GM23338 (cell line): ENCODE data around the gene GAL3ST2. TPM values are rescaled to one million over a fixed set of nuclear protein-coding genes. Genes with fewer than 3 reads are reported as not detected.

Experiments used
- ATAC-seq: fragments of 200-7000 bp; cut with Tn5 transposase; 3 replicates; pipeline ENCODE4 v1.9.1; 2020
- DNase-seq: peaks from one replicate; pipeline ENCODE4 v3.0.0-alpha.2; 2015; ENCODE audit warnings: low spot score
- H2AFZ ChIP-seq: fragments of 200-600 bp; sonication (generic); 2 replicates; pipeline ENCODE4 v1.8.0; 2016; ENCODE audit warnings: antibody characterized with exemption, mild to moderate bottlenecking, moderate library complexity
- H3F3A ChIP-seq: fragments of 200-600 bp; sonication (generic); replicated peaks from 2 replicates; pipeline ENCODE4 v1.8.0; 2017; ENCODE audit warnings: antibody characterized with exemption, mixed run types, low read depth
- H3K27ac ChIP-seq: fragments of 200-600 bp; sonication (generic); 2 replicates; pipeline ENCODE4 v1.6.1; 2016; ENCODE audit warnings: low read depth
- H3K27me3 ChIP-seq: fragments of 200-600 bp; sonication (generic); 2 replicates; pipeline ENCODE4 v1.8.0; 2016; ENCODE audit warnings: mild to moderate bottlenecking, mixed run types, moderate library complexity; ENCODE audit not compliant: insufficient read depth
- H3K36me3 ChIP-seq: fragments of 200-600 bp; sonication (generic); 2 replicates; pipeline ENCODE4 v1.8.0; 2016; ENCODE audit warnings: mild to moderate bottlenecking; ENCODE audit not compliant: insufficient read depth
- H3K4me1 ChIP-seq: fragments of 200-600 bp; sonication (generic); 2 replicates; pipeline ENCODE4 v1.8.0; 2016; ENCODE audit warnings: mild to moderate bottlenecking, moderate library complexity; ENCODE audit not compliant: insufficient read depth
- H3K4me2 ChIP-seq: fragments of 200-600 bp; sonication (generic); 2 replicates; pipeline ENCODE4 v1.7.1; 2017; ENCODE audit warnings: mixed run types
- H3K4me3 ChIP-seq: fragments of 200-600 bp; sonication (generic); 2 replicates; pipeline ENCODE4 v1.6.1; 2016; ENCODE audit warnings: mixed run types
- H3K79me2 ChIP-seq: fragments of 200-600 bp; sonication (generic); replicated peaks from 2 replicates; pipeline ENCODE4 v1.8.0; 2017; ENCODE audit warnings: mild to moderate bottlenecking; ENCODE audit not compliant: insufficient read depth
- H3K9me2 ChIP-seq: fragments of 200-600 bp; sonication (generic); 2 replicates; pipeline ENCODE4 v1.8.0; 2017; ENCODE audit not compliant: insufficient read depth
- H4K20me1 ChIP-seq: fragments of 200-600 bp; sonication (generic); replicated peaks from 2 replicates; pipeline ENCODE4 v1.8.0; 2017; ENCODE audit warnings: mild to moderate bottlenecking; ENCODE audit not compliant: insufficient read depth
- H3K27ac Mint-ChIP-seq: 2 replicates; pipeline ENCODE4 v1.8.0; 2020; ENCODE audit warnings: inconsistent platforms, mild to moderate bottlenecking, moderate library complexity, mixed read lengths
- H3K27me3 Mint-ChIP-seq: 3 replicates; pipeline ENCODE4 v1.8.0; 2022; ENCODE audit warnings: low read depth, mild to moderate bottlenecking, moderate library complexity, mixed read lengths, inconsistent platforms; ENCODE audit not compliant: insufficient read depth, poor library complexity
- H3K36me3 Mint-ChIP-seq: 3 replicates; pipeline ENCODE4 v1.8.0; 2021; ENCODE audit warnings: low read depth, mild to moderate bottlenecking, inconsistent platforms, moderate library complexity, mixed read lengths
- H3K4me1 Mint-ChIP-seq: 3 replicates; pipeline ENCODE4 v1.8.0; 2020; ENCODE audit warnings: mild to moderate bottlenecking, inconsistent platforms, mixed read lengths
- H3K4me3 Mint-ChIP-seq: 3 replicates; pipeline ENCODE4 v1.8.0; 2021; ENCODE audit warnings: moderate library complexity, mild to moderate bottlenecking, inconsistent platforms, mixed read lengths
- H3K9me3 Mint-ChIP-seq: 3 replicates; pipeline ENCODE4 v1.8.0; 2020; ENCODE audit warnings: moderate library complexity, mild to moderate bottlenecking, inconsistent platforms, mixed read lengths
- CREB1 ChIP-seq: fragments of 250-450 bp; sonication (Bioruptor Pico); IDR thresholded peaks from 2 replicates; pipeline ENCODE4 v1.5.0; 2020; ENCODE audit warnings: low read depth, mild to moderate bottlenecking, moderate library complexity
- CTCF ChIP-seq, 2 experiments: fragments of 200-600 bp in 1 of 2; sonication (generic) in 1 of 2; conservative IDR thresholded peaks; 2 replicates each; pipeline versions ENCODE4 v1.5.1 to v1.6.1; 2016 to 2017; ENCODE audit warnings: antibody characterized with exemption in 2 of 2, low read depth in 2 of 2, mild to moderate bottlenecking in 2 of 2, moderate library complexity in 1 of 2
- EZH2 ChIP-seq: fragments of 200-600 bp; sonication (generic); IDR thresholded peaks from one replicate; pipeline ENCODE4 v1.8.0; 2017; ENCODE audit warnings: antibody characterized with exemption, mild to moderate bottlenecking, low read depth; ENCODE audit not compliant: unreplicated experiment
- POLR2AphosphoS5 ChIP-seq: IDR thresholded peaks from 2 replicates; pipeline ENCODE4 v1.6.1; 2016; ENCODE audit warnings: antibody characterized with exemption, low read depth
- STAT1 ChIP-seq: IDR thresholded peaks from one replicate; pipeline ENCODE4 v1.6.1; 2016; ENCODE audit warnings: antibody characterized with exemption; ENCODE audit not compliant: unreplicated experiment
- ZNF331 ChIP-seq: fragments of 250-450 bp; sonication (Bioruptor Pico); IDR thresholded peaks from 2 replicates; pipeline ENCODE4 v1.5.0; 2020; ENCODE audit warnings: low read depth, mild to moderate bottlenecking, moderate library complexity
- ZNF462 ChIP-seq: fragments of 250-450 bp; sonication (Bioruptor Pico); IDR thresholded peaks from 2 replicates; pipeline ENCODE4 v1.5.0; 2020; ENCODE audit warnings: mild to moderate bottlenecking, moderate library complexity
- polyA plus RNA-seq: library from polyadenylated mRNA; unstranded; fragments of >200 nt; fragmentation: Nextera tagmentation; extraction: Ambion mirVana; gene quantifications from 2 replicates; pipeline ENCODE4 v1.2.1, GENCODE V29; 2016
- total RNA-seq: library from RNA; depleted of rRNA; stranded (reverse); fragments of >200 nt; shearing (Covaris generic); gene quantifications from 2 replicates; pipeline ENCODE4 v1.2.3, GENCODE V29; 2014

The GAL3ST2 gene
- total and polyA plus RNA-seq, 2 experiments from 2014 or later: 0.19 to 0.24 TPM

- TF ChIP-seq ZNF462 (CRISPR knock-in tag) (no peak), STAT1 (no peak), CTCF (conservative IDR thresholded peaks at IDR 0.05; ENCODE audit: low read depth in 2 of 2) (no peak), POLR2AphosphoS5 (no peak), ZNF331 (CRISPR knock-in tag) (no peak)
Measured at GRCh38 chr2:241754042-241754441, 22.6 kb upstream of the GAL3ST2 start (continued).

GRCh38 chr2:241755166-241755565 is 21.5 kb upstream of the GAL3ST2 start:
- Mint-ChIP-seq H3K4me3 (no peak overlapping the region), H3K9me3 (peaks cover 10% of the 10 kb centered on the region), H3K27ac (no peak overlapping the region), H3K4me1 (no peaks in the 10 kb centered on the region), H3K27me3 (peaks cover 2% of the 10 kb centered on the region), H3K36me3 (peaks cover 18% of the 10 kb centered on the region)
- no peak for TF ChIP-seq EZH2
- no peak for TF ChIP-seq CREB1
- DNase-seq (no peak), ATAC-seq (no peak)
- no peaks in the 10 kb centered on the region for H3K36me3 ChIP-seq
- H3K4me3 ChIP-seq: no peak overlapping the region
- no peaks in the 10 kb centered on the region for H3K79me2 ChIP-seq
- H3K27me3 ChIP-seq: no peaks in the 10 kb centered on the region
- H3F3A ChIP-seq: 0 out of 2 replicates have a peak, but pooled peaks cover 2% of the 10 kb centered on the region
- no peak overlapping the region for H2AFZ ChIP-seq
- no peaks in the 10 kb centered on the region for H3K4me1 ChIP-seq
- no peaks in the 10 kb centered on the region for H4K20me1 ChIP-seq
- no peaks in the 10 kb centered on the region for H3K9me2 ChIP-seq
- H3K27ac ChIP-seq: no peak overlapping the region
- no peak overlapping the region for H3K4me2 ChIP-seq
